B cell (primary cell): Measurements from ENCODE around the gene BRI3BP.

Source experiments
- EZH2 ChIP-seq: IDR thresholded peaks from 2 replicates; pipeline ENCODE4 v1.6.1; 2012; ENCODE audit warnings: borderline replicate concordance, low read depth, mild to moderate bottlenecking, moderate library complexity, low read length; ENCODE audit not compliant: insufficient read depth, poor library complexity, severe bottlenecking
- TF ChIP-seq, protein P1 (sequence below): fragments of 200-600 bp; IDR thresholded peaks from one replicate; pipeline ENCODE4 v1.8.0; 2022; ENCODE audit warnings: antibody characterized with exemption, mild to moderate bottlenecking

DNA sequence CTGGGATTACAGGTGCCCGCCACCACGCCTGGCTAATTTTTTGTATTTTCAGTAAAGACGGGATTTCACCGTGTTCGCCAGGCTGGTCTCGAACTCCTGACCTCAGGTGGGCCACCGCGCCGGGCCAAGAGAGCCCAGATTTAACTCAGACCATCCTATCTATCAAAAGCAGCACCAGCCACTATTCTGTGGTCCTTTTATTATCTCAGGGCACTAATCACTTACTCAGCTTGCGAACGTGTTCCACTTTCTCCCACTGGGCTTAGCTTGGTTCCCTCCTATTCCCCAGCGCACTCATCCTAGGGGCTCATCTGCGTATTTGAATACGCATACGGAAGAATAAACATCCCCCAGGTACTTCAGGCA is 55.6 kb downstream of the BRI3BP start:
- TF ChIP-seq, protein P1, sequence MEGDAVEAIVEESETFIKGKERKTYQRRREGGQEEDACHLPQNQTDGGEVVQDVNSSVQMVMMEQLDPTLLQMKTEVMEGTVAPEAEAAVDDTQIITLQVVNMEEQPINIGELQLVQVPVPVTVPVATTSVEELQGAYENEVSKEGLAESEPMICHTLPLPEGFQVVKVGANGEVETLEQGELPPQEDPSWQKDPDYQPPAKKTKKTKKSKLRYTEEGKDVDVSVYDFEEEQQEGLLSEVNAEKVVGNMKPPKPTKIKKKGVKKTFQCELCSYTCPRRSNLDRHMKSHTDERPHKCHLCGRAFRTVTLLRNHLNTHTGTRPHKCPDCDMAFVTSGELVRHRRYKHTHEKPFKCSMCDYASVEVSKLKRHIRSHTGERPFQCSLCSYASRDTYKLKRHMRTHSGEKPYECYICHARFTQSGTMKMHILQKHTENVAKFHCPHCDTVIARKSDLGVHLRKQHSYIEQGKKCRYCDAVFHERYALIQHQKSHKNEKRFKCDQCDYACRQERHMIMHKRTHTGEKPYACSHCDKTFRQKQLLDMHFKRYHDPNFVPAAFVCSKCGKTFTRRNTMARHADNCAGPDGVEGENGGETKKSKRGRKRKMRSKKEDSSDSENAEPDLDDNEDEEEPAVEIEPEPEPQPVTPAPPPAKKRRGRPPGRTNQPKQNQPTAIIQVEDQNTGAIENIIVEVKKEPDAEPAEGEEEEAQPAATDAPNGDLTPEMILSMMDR, result no peak
- no peak for TF ChIP-seq EZH2
